T-cell (primary cell): ENCODE measurements around the gene ZNF212. TPM values are rescaled to one million over a fixed set of nuclear protein-coding genes. Genes with fewer than 3 reads are reported as not detected.
"Not testable (repeated sequence)": the region's sequence is repeated elsewhere in the genome, so short reads cannot be mapped to it uniquely, and the experiment has no call there.

ENCODE experiments used
- ATAC-seq, 4 experiments: fragments of 200-7000 bp in 3 of 4; fragments of 150-1000 bp in 1 of 4; cut with Tn5 transposase; replicated peaks in 1 of 4; 1 replicate in 3 of 4; 2 replicates in 1 of 4; pipeline ENCODE4 v1.10.0; 2021; ENCODE audit warnings: moderate library complexity in 3 of 4, mild to moderate bottlenecking in 2 of 4, moderate number of reproducible peaks in 1 of 4
- CTCF ChIA-PET, 2 donors: fragments of 300-600 bp; sonication (Branson Sonifier 250); formaldehyde crosslinking; loops; one replicate each; lab custom pipeline; 2022; ENCODE audit warnings: antibody characterized with exemption in 2 of 2; lab: Charles Lee
- POLR2A ChIA-PET, 2 donors: fragments of 300-600 bp; sonication (Branson Sonifier 250); formaldehyde crosslinking; loops; one replicate each; lab custom pipeline; 2022; ENCODE audit warnings: antibody characterized with exemption in 2 of 2; lab: Charles Lee
- DNase-seq, 35 experiments: peaks; one replicate each; pipeline versions ENCODE4 v3.0.0 to v3.0.0-alpha.2; 2013 to 2023
- H3K27ac ChIP-seq: one replicate; pipeline ENCODE4 v1.5.1; 2013; ENCODE audit warnings: low read length
- H3K27me3 ChIP-seq, 2 experiments: replicated peaks in 1 of 2; 1 replicate in 1 of 2; 2 replicates in 1 of 2; pipeline versions ENCODE4 v1.6.1 to v1.7.0; 2013; ENCODE audit warnings: low read length in 1 of 2, mixed read lengths in 1 of 2; ENCODE audit not compliant: control insufficient read depth in 2 of 2, insufficient read depth in 2 of 2; ENCODE audit errors: extremely low read depth in 1 of 2
- H3K36me3 ChIP-seq, 2 donors: 1 replicate in 1 of 2; 2 replicates in 1 of 2; pipeline versions ENCODE4 v1.6.1 to v1.7.0; 2013; ENCODE audit warnings: low read length in 1 of 2; ENCODE audit not compliant: control insufficient read depth in 2 of 2, insufficient read depth in 1 of 2; ENCODE audit errors: extremely low read depth in 1 of 2
- H3K4me1 ChIP-seq, 2 experiments: 1 replicate in 1 of 2; 2 replicates in 1 of 2; pipeline versions ENCODE4 v1.6.1 to v1.7.0; 2013; ENCODE audit warnings: low read length in 2 of 2, mixed read lengths in 1 of 2; ENCODE audit not compliant: insufficient read depth in 2 of 2, control insufficient read depth in 1 of 2; ENCODE audit errors: extremely low read depth in 1 of 2
- H3K4me3 ChIP-seq, 2 donors: 1 replicate in 1 of 2; 2 replicates in 1 of 2; pipeline versions ENCODE4 v1.5.1 to v1.7.0; 2013; ENCODE audit warnings: mild to moderate bottlenecking in 2 of 2, low read length in 1 of 2, moderate library complexity in 1 of 2; ENCODE audit not compliant: control insufficient read depth in 1 of 2; ENCODE audit errors: extremely low read depth in 1 of 2
- H3K9me3 ChIP-seq: 2 replicates; pipeline ENCODE4 v1.7.0; 2013
- H3K27ac Mint-ChIP-seq, 2 donors: one replicate each; pipeline ENCODE4 v1.8.0; 2020 to 2021; ENCODE audit warnings: mild to moderate bottlenecking in 2 of 2, mixed read lengths in 2 of 2
- H3K27me3 Mint-ChIP-seq, 2 donors: one replicate each; pipeline ENCODE4 v1.8.0; 2021 to 2022; ENCODE audit warnings: mixed read lengths in 2 of 2
- H3K36me3 Mint-ChIP-seq: one replicate; pipeline ENCODE4 v1.8.0; 2021; ENCODE audit warnings: mixed read lengths
- H3K4me1 Mint-ChIP-seq, 3 donors: one replicate each; pipeline ENCODE4 v1.8.0; 2020 to 2022; ENCODE audit warnings: mixed read lengths in 3 of 3, mild to moderate bottlenecking in 1 of 3
- H3K4me3 Mint-ChIP-seq, 3 donors: one replicate each; pipeline ENCODE4 v1.8.0; 2020 to 2022; ENCODE audit warnings: mild to moderate bottlenecking in 3 of 3, mixed read lengths in 3 of 3, moderate library complexity in 3 of 3
- H3K9me3 Mint-ChIP-seq, 3 donors: one replicate each; pipeline ENCODE4 v1.8.0; 2020 to 2022; ENCODE audit warnings: mixed read lengths in 3 of 3
- WGBS: methylation state at CpG from one replicate; pipeline ENCODE4 v1.1.5; 2013; ENCODE audit warnings: missing lambda C conversion rate; ENCODE audit not compliant: insufficient coverage; 5-methylcytosine and 5-hydroxymethylcytosine counted together
- total RNA-seq, 35 experiments: library from RNA in 6 of 35; stranded (reverse) in 6 of 35; fragments of 120-200 nt in 1 of 35; gene quantifications; one replicate each; pipeline versions ENCODE4 v1.2.1 to v1.2.4 and lab custom pipeline; 2013 to 2026

The ZNF212 gene
- total RNA-seq, 5 donors from 2014 or later (not counting 1 experiment from before 2014, with no cell fraction given): 14.1 to 21.7 (median 19.6) TPM

GRCh38 chr7:149233655-149234204 is 5.7 kb upstream of the ZNF212 start:
- peaks cover 5 to 27% of the 10 kb centered on the region in 2 donors for H3K27me3 Mint-ChIP-seq
- WGBS: 80% methylated on average over 1 of the region's 7 CpGs
- CTCF ChIA-PET: interaction anchor here in 1 of 2 donors (0.6 kb wide), 1 partner anchor 184 kb away, joined by 4 read pairs; no protein-coding TSS in a partner anchor
- H3K4me1 ChIP-seq, H3K4me3 Mint-ChIP-seq, DNase-seq, H3K36me3 Mint-ChIP-seq, H3K9me3 ChIP-seq, H3K36me3 ChIP-seq, H3K27ac Mint-ChIP-seq, H3K9me3 Mint-ChIP-seq, ATAC-seq, H3K4me3 ChIP-seq, POLR2A ChIA-PET, H3K27ac ChIP-seq, H3K4me1 Mint-ChIP-seq: not testable (repeated sequence)
- peaks cover 0 to 31% of the 10 kb centered on the region in 2 experiments for H3K27me3 ChIP-seq

GRCh38 chr7:149237502-149237901 is 1.9 kb upstream of the ZNF212 start:
- DNase-seq: no peak
- peaks cover 5 to 25% of the 10 kb centered on the region in 2 donors for H3K27me3 Mint-ChIP-seq
- peaks cover 3% of the 10 kb centered on the region for H3K36me3 Mint-ChIP-seq
- ATAC-seq: no peak
- no peaks in the 10 kb centered on the region for H3K36me3 ChIP-seq
- no peaks in the 10 kb centered on the region for H3K9me3 ChIP-seq
- H3K27ac ChIP-seq: no peak overlapping the region
- peaks cover 8 to 18% of the 10 kb centered on the region in 2 experiments for H3K4me1 ChIP-seq
- no peak overlapping the region for H3K27ac Mint-ChIP-seq
- ChIA-PET CTCF (no interaction called here), POLR2A (no interaction called here)
- H3K9me3 Mint-ChIP-seq: peaks cover 0 to under 1% (median under 1%) of the 10 kb centered on the region in 3 donors
- 77% methylated on average over 4 of the region's 7 CpGs for WGBS
- peaks cover 0 to 26% of the 10 kb centered on the region in 2 experiments for H3K27me3 ChIP-seq
- H3K4me3 Mint-ChIP-seq: no peak overlapping the region
- no peak overlapping the region for H3K4me3 ChIP-seq
- peaks cover 20 to 29% (median 28%) of the 10 kb centered on the region in 3 donors for H3K4me1 Mint-ChIP-seq

- WGBS: no CpG with 5 or more reads among the region's 3 CpGs
- Mint-ChIP-seq H3K36me3 (peaks cover 8% of the 10 kb centered on the region), H3K4me3 (peak overlapping the region; percentile 86 to 90 (median 89)), H3K27me3 (peaks cover 5 to 20% of the 10 kb centered on the region in 2 donors), H3K4me1 (peaks cover 26 to 34% (median 33%) of the 10 kb centered on the region in 3 donors), H3K9me3 (peaks cover 0 to 5% (median 3%) of the 10 kb centered on the region in 3 donors), H3K27ac (no peak overlapping the region)
- H3K27ac ChIP-seq: no peak overlapping the region
- no peaks in the 10 kb centered on the region for H3K36me3 ChIP-seq
- ATAC-seq: no peak
- no peaks in the 10 kb centered on the region for H3K9me3 ChIP-seq
- H3K4me3 ChIP-seq: no peak overlapping the region
- ChIA-PET CTCF (no interaction called here), POLR2A (interaction anchor here in 1 of 2 donors (0.6 kb wide), 1 partner anchor 24 kb away, joined by 3 read pairs; the partner anchor contains the start of gene ZNF783)
- H3K27me3 ChIP-seq: peaks cover 0 to 21% of the 10 kb centered on the region in 2 experiments
- H3K4me1 ChIP-seq: peaks cover 8 to 18% of the 10 kb centered on the region in 2 experiments
- DNase-seq: no peak
Observed at GRCh38 chr7:149238051-149238450, 1.4 kb upstream of the ZNF212 start.

GRCh38 chr7:149240637-149241036 is 1.2 kb downstream of the ZNF212 start:
- Mint-ChIP-seq H3K4me3 (peak overlapping the region; percentile 86 to 90 (median 89)), H3K4me1 (peaks cover 38 to 44% (median 44%) of the 10 kb centered on the region in 3 donors), H3K36me3 (peaks cover 8% of the 10 kb centered on the region), H3K9me3 (peaks cover 0 to 5% (median 3%) of the 10 kb centered on the region in 3 donors), H3K27me3 (peaks cover 5 to 12% of the 10 kb centered on the region in 2 donors), H3K27ac (peak overlapping the region in 1 of 2 donors; percentile 56)
- peaks cover 0 to 11% of the 10 kb centered on the region in 2 experiments for H3K27me3 ChIP-seq
- H3K36me3 ChIP-seq: no peaks in the 10 kb centered on the region
- POLR2A ChIA-PET: interaction anchor here (0.6 to 1.0 kb wide), 3 partner anchors 9 to 83 kb away, joined by 3 to 8 read pairs (median 4); partner anchors contain the start of gene ZNF783 (in 1 of the 2)
- no peak for ATAC-seq
- CTCF ChIA-PET: interaction anchor here (0.7 to 1.2 kb wide), 4 partner anchors 21 to 175 kb away, joined by 3 to 9 read pairs (median 3); partner anchors contain the start of genes ZNF282 (in 1 of the 2) and ZNF783 (in 1 of the 2)
- no peak overlapping the region for H3K27ac ChIP-seq
- H3K4me3 ChIP-seq: peak overlapping the region; percentile 17 to 71
- 93% methylated on average over 2 of the region's 5 CpGs for WGBS
- no peak for DNase-seq
- peaks cover 8 to 18% of the 10 kb centered on the region in 2 experiments for H3K4me1 ChIP-seq
- no peaks in the 10 kb centered on the region for H3K9me3 ChIP-seq

GRCh38 chr7:149241696-149242095 is 2.2 kb downstream of the ZNF212 start:
- peak overlapping the region in 1 of 2 donors; percentile 22 for H3K27ac Mint-ChIP-seq
- peaks cover under 1 to 8% of the 10 kb centered on the region in 2 donors for H3K27me3 Mint-ChIP-seq
- no peak for DNase-seq
- Histone ChIP-seq H3K36me3 (no peaks in the 10 kb centered on the region), H3K4me1 (peaks cover 8 to 18% of the 10 kb centered on the region in 2 experiments), H3K27ac (no peak overlapping the region), H3K9me3 (no peaks in the 10 kb centered on the region), H3K4me3 (no peak overlapping the region), H3K27me3 (peaks cover 0 to 8% of the 10 kb centered on the region in 2 experiments)
- peak overlapping the region; percentile 36 to 90 (median 89) for H3K4me3 Mint-ChIP-seq
- peaks cover 8% of the 10 kb centered on the region for H3K36me3 Mint-ChIP-seq
- 84% methylated on average over 2 of the region's 5 CpGs for WGBS
- ATAC-seq: no peak
- peaks cover 0 to 5% (median 3%) of the 10 kb centered on the region in 3 donors for H3K9me3 Mint-ChIP-seq
- POLR2A ChIA-PET: no interaction called here
- peaks cover 46 to 49% (median 49%) of the 10 kb centered on the region in 3 donors for H3K4me1 Mint-ChIP-seq
- CTCF ChIA-PET: interaction anchor here (0.6 to 1.4 kb wide), 5 partner anchors 20 to 536 kb away, joined by 3 to 7 read pairs (median 5); partner anchors contain the start of gene ZNF783 (in 1 of the 2)

- Mint-ChIP-seq H3K9me3 (peaks cover 0 to 5% (median 3%) of the 10 kb centered on the region in 3 donors), H3K27me3 (no peaks in the 10 kb centered on the region), H3K27ac (no peak overlapping the region), H3K4me1 (peaks cover 45 to 54% (median 49%) of the 10 kb centered on the region in 3 donors), H3K36me3 (peaks cover 10% of the 10 kb centered on the region), H3K4me3 (no peak overlapping the region)
- ChIA-PET POLR2A (interaction anchor here in 1 of 2 donors (0.7 kb wide), 1 partner anchor 95 kb away, joined by 6 read pairs; no protein-coding TSS in a partner anchor), CTCF (no interaction called here)
- ATAC-seq: no peak
- 17% methylated on average over 2 of the region's 5 CpGs for WGBS
- Histone ChIP-seq H3K4me1 (peaks cover 8% of the 10 kb centered on the region in 2 experiments), H3K9me3 (no peaks in the 10 kb centered on the region), H3K36me3 (peaks cover 0 to 4% of the 10 kb centered on the region in 2 donors), H3K27me3 (no peaks in the 10 kb centered on the region), H3K4me3 (no peak overlapping the region), H3K27ac (no peak overlapping the region)
- DNase-seq: no peak
Observed at GRCh38 chr7:149245244-149245643, 5.8 kb downstream of the ZNF212 start.
